Measurements from ENCODE around the gene TTC32.

DNA sequence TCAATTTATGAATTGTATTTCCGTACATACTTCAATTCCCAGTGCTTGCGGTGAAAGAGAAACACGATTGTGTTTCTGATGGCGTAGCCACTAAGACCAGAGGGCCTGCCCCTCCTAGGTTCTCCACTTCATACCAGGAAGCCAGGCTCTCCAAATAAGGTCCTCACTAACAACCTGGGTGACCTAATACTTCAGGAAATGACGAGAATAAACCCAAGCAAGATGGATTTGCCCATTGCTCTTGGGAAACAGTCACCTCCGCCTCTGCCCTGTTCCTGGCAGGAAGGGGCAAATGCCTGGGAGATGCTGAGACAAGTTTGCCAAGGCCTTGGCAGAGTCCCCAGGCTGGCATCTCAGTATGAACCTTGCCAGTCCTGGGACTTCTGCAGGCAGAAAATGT lies 41.8 kb downstream of the TTC32 start:
- TF ChIP-seq, protein P1, sequence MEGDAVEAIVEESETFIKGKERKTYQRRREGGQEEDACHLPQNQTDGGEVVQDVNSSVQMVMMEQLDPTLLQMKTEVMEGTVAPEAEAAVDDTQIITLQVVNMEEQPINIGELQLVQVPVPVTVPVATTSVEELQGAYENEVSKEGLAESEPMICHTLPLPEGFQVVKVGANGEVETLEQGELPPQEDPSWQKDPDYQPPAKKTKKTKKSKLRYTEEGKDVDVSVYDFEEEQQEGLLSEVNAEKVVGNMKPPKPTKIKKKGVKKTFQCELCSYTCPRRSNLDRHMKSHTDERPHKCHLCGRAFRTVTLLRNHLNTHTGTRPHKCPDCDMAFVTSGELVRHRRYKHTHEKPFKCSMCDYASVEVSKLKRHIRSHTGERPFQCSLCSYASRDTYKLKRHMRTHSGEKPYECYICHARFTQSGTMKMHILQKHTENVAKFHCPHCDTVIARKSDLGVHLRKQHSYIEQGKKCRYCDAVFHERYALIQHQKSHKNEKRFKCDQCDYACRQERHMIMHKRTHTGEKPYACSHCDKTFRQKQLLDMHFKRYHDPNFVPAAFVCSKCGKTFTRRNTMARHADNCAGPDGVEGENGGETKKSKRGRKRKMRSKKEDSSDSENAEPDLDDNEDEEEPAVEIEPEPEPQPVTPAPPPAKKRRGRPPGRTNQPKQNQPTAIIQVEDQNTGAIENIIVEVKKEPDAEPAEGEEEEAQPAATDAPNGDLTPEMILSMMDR (IDR thresholded peaks at IDR 0.05; ENCODE audit: low read length), result no peak
- no peak for TF ChIP-seq EZH2 (IDR thresholded peaks at IDR 0.05; ENCODE audit: borderline replicate concordance, low read length)

Measured in OCI-LY1 (cell line).